Measurements from ENCODE around the gene OR51S1. TPM values are rescaled to one million over a fixed set of nuclear protein-coding genes. Genes with fewer than 3 reads are reported as not detected.

The OR51S1 gene
- total RNA-seq, 1 donor from 2014 or later, result not detected

DNA sequence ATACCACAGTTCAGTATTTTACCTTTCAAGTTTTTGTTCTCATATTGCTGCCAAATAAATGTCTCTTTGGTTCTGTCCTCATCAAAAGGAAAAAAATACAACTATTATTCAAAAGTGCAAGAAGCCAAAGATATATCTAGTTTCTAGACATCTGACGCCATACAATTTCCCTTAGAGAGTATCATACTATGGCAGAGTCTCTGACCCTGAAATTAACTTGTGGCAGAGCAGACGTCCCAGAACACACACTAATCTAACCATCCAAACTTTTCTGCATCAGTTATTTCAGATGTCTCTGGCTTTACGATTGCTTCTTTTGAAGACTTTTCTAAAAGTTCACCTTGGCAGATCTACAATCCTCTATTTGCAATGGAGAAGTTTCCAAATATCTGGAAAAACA, 35.4 kb upstream of the OR51S1 start:
- no peak for DNase-seq (ENCODE audit: low spot score)
- Mint-ChIP-seq H3K4me3 (ENCODE audit: unreplicated experiment) (no peak overlapping the region), H3K27ac (ENCODE audit: unreplicated experiment) (no peak overlapping the region), H3K9me3 (ENCODE audit: low read depth) (no peaks in the 10 kb centered on the region), H3K4me1 (ENCODE audit: low read depth) (peaks cover 19% of the 10 kb centered on the region), H3K27me3 (ENCODE audit: low read depth) (no peaks in the 10 kb centered on the region), H3K36me3 (ENCODE audit: low read depth) (no peaks in the 10 kb centered on the region)
- TF ChIP-seq CTCF (IDR thresholded peaks at IDR 0.05), result no peak

- no peaks in the 10 kb centered on the region for H3K9me3 Mint-ChIP-seq (ENCODE audit: low read depth)
- peaks cover 19% of the 10 kb centered on the region for H3K4me1 Mint-ChIP-seq (ENCODE audit: low read depth)
- H3K27ac Mint-ChIP-seq (ENCODE audit: unreplicated experiment), result no peak overlapping the region
- no peak for TF ChIP-seq CTCF (IDR thresholded peaks at IDR 0.05)
- H3K36me3 Mint-ChIP-seq (ENCODE audit: low read depth), result no peaks in the 10 kb centered on the region
- DNase-seq (ENCODE audit: low spot score), result no peak
- H3K27me3 Mint-ChIP-seq (ENCODE audit: low read depth), result no peaks in the 10 kb centered on the region
- no peak overlapping the region for H3K4me3 Mint-ChIP-seq (ENCODE audit: unreplicated experiment)
Observed at GRCh38 chr11:4882543-4882942, 33.5 kb upstream of the OR51S1 start.

DNA sequence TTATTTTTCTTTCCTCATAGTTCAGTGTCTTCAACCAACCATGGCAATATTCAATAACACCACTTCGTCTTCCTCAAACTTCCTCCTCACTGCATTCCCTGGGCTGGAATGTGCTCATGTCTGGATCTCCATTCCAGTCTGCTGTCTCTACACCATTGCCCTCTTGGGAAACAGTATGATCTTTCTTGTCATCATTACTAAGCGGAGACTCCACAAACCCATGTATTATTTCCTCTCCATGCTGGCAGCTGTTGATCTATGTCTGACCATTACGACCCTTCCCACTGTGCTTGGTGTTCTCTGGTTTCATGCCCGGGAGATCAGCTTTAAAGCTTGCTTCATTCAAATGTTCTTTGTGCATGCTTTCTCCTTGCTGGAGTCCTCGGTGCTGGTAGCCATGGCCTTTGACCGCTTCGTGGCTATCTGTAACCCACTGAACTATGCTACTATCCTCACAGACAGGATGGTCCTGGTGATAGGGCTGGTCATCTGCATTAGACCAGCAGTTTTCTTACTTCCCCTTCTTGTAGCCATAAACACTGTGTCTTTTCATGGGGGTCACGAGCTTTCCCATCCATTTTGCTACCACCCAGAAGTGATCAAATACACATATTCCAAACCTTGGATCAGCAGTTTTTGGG, 33.0 kb upstream of the OR51S1 start, which contains the start of gene OR51T1:
OR51T1 (plus strand) TSS at position 41 of the 641 bp plus-strand sequence; CDS start at position 41, 0 bp downstream.
- TF ChIP-seq CTCF (IDR thresholded peaks at IDR 0.05), result no peak
- Mint-ChIP-seq H3K27me3 (ENCODE audit: low read depth) (no peaks in the 10 kb centered on the region), H3K4me1 (ENCODE audit: low read depth) (peaks cover 19% of the 10 kb centered on the region), H3K4me3 (ENCODE audit: unreplicated experiment) (no peak within 1 kb of the TSS), H3K36me3 (ENCODE audit: low read depth) (no peaks in the 10 kb centered on the region), H3K9me3 (ENCODE audit: low read depth) (no peaks in the 10 kb centered on the region), H3K27ac (ENCODE audit: unreplicated experiment) (peak within 1 kb of the TSS; percentile 69)
- no peak for DNase-seq (ENCODE audit: low spot score)

GRCh38 chr11:4881188-4881587, 32.2 kb upstream of the OR51S1 start:
- Mint-ChIP-seq H3K27me3 (ENCODE audit: low read depth) (no peaks in the 10 kb centered on the region), H3K4me3 (ENCODE audit: unreplicated experiment) (no peak overlapping the region), H3K9me3 (ENCODE audit: low read depth) (no peaks in the 10 kb centered on the region), H3K4me1 (ENCODE audit: low read depth) (peaks cover 19% of the 10 kb centered on the region), H3K36me3 (ENCODE audit: low read depth) (no peaks in the 10 kb centered on the region), H3K27ac (ENCODE audit: unreplicated experiment) (peak overlapping the region; percentile 60)
- no peak for TF ChIP-seq CTCF (IDR thresholded peaks at IDR 0.05)
- no peak for DNase-seq (ENCODE audit: low spot score)

DNA sequence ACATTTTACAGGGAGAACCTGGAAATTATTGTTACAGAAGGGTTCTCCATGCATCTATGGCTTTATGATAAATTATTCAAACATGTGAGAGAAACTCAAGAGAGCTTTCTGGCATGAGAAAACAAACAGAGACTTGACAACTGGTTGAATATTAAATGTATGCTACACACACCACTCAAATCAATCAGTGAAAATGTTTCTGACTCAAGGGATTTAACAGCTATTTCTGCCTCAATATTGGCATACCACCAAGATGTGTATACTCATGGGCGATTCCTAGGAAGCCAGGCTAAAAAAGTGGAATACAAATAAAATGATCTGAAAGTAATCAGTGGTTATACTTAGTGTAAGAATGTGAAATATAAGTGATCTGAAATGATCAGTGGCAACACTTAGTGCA, 16.8 kb upstream of the OR51S1 start:
- Mint-ChIP-seq H3K4me3 (ENCODE audit: unreplicated experiment) (no peak overlapping the region), H3K27ac (ENCODE audit: unreplicated experiment) (no peak overlapping the region), H3K27me3 (ENCODE audit: low read depth) (peaks cover 7% of the 10 kb centered on the region), H3K9me3 (ENCODE audit: low read depth) (no peaks in the 10 kb centered on the region), H3K4me1 (ENCODE audit: low read depth) (no peaks in the 10 kb centered on the region), H3K36me3 (ENCODE audit: low read depth) (no peaks in the 10 kb centered on the region)
- DNase-seq (ENCODE audit: low spot score), result no peak
- no peak for TF ChIP-seq CTCF (IDR thresholded peaks at IDR 0.05)
